ENCODE results near the gene TENM4.

GRCh38 chr11:79209540-79210266 is 231.1 kb downstream of the TENM4 start:
- no peak for TF ChIP-seq CTCF (IDR thresholded peaks at IDR 0.05)
- TF ChIP-seq, protein P1, sequence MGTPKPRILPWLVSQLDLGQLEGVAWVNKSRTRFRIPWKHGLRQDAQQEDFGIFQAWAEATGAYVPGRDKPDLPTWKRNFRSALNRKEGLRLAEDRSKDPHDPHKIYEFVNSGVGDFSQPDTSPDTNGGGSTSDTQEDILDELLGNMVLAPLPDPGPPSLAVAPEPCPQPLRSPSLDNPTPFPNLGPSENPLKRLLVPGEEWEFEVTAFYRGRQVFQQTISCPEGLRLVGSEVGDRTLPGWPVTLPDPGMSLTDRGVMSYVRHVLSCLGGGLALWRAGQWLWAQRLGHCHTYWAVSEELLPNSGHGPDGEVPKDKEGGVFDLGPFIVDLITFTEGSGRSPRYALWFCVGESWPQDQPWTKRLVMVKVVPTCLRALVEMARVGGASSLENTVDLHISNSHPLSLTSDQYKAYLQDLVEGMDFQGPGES (IDR thresholded peaks at IDR 0.05; ENCODE audit: low read depth, low read length) = no peak
- TF ChIP-seq POLR2AphosphoS5 (IDR thresholded peaks at IDR 0.05; ENCODE audit: low read depth, low read length) = no peak
- no peak for TF ChIP-seq REST (IDR thresholded peaks at IDR 0.05; ENCODE audit: low read depth, low read length)
- TF ChIP-seq TAF1 (IDR thresholded peaks at IDR 0.05; ENCODE audit: borderline replicate concordance, low read depth, low read length) = no peak
- TF ChIP-seq NFIC (IDR thresholded peaks at IDR 0.05; ENCODE audit: borderline replicate concordance) = no peak
- no peak for TF ChIP-seq SMC3 (IDR thresholded peaks at IDR 0.05; ENCODE audit: low read depth, low read length)
- TF ChIP-seq YY1 (IDR thresholded peaks at IDR 0.05; ENCODE audit: low read depth) = no peak
- TF ChIP-seq RFX5 (IDR thresholded peaks at IDR 0.05; ENCODE audit: low read length) = no peak
- no peak for TF ChIP-seq EP300 (IDR thresholded peaks at IDR 0.05; ENCODE audit: borderline replicate concordance in 1 of 2, low read depth in 1 of 2, low read length in 1 of 2)

Data from SK-N-SH (cell line).